ENCODE results near the gene SLC45A3. TPM values are rescaled to one million over a fixed set of nuclear protein-coding genes. Genes with fewer than 3 reads are reported as not detected.

Gene SLC45A3
- total RNA-seq, 8 experiments from 2014 or later = 0.40 to 2.7 (median 2.0) TPM

- peaks cover 26 to 37% of the 10 kb centered on the region in 2 donors for H3K4me1 ChIP-seq (replicated peaks in 1 of 2)
- H3K4me3 ChIP-seq = no peak overlapping the region
- in situ Hi-C loops (cut with MboI; ENCODE audit: low pct_unique_long_range_greater_than_20kb in 2 of 9, low sequenced_read_pairs in 9 of 9, unreplicated experiment in 9 of 9) = no loop called here
- ATAC-seq (replicated peaks in 6 of 8) = no peak
- H3K27ac ChIP-seq = no peak overlapping the region
- WGBS, 10 experiments = 60 to 100% (median 92%) methylated on average over 1 to 6 of the region's 6 CpGs; no CpG with 5 or more reads in 3 of the 10 experiments
Measured at GRCh38 chr1:205692423-205692822, 12.1 kb upstream of the SLC45A3 start.

- 37 to 89% (median 72%) methylated on average over 2 to 8 of the region's 8 CpGs; no CpG with 5 or more reads in 3 of the 10 experiments for WGBS, 10 experiments
- in situ Hi-C loops (cut with MboI; ENCODE audit: low pct_unique_long_range_greater_than_20kb in 2 of 9, low sequenced_read_pairs in 9 of 9, unreplicated experiment in 9 of 9) = no loop called here
- Histone ChIP-seq H3K4me3 (no peak overlapping the region), H3K27ac (no peak overlapping the region), H3K4me1 (replicated peaks in 1 of 2) (peaks cover 32 to 37% of the 10 kb centered on the region in 2 donors)
- ATAC-seq (replicated peaks in 6 of 8) = no peak
Measured at GRCh38 chr1:205690122-205690756, 9.9 kb upstream of the SLC45A3 start.

- Histone ChIP-seq H3K27ac (no peak overlapping the region), H3K4me3 (no peak overlapping the region), H3K4me1 (replicated peaks in 1 of 2) (peaks cover 32 to 37% of the 10 kb centered on the region in 2 donors)
- peak in 4 of 8 experiments; percentile 14 to 35 (median 35) for ATAC-seq (replicated peaks in 6 of 8)
- WGBS, 10 experiments = 13 to 100% (median 29%) methylated on average over 1 to 5 of the region's 5 CpGs; no CpG with 5 or more reads in 4 of the 10 experiments
- in situ Hi-C loops (cut with MboI; ENCODE audit: low pct_unique_long_range_greater_than_20kb in 2 of 9, low sequenced_read_pairs in 9 of 9, unreplicated experiment in 9 of 9) = no loop called here
Measured at GRCh38 chr1:205689479-205689878, 9.2 kb upstream of the SLC45A3 start.

- WGBS, 10 experiments = 40 to 100% (median 69%) methylated on average over 1 to 7 of the region's 7 CpGs
- peak in 3 of 8 experiments; percentile 35 to 70 (median 51) for ATAC-seq (replicated peaks in 6 of 8)
- peaks cover 25 to 26% of the 10 kb centered on the region in 2 donors for H3K4me1 ChIP-seq (replicated peaks in 1 of 2)
- in situ Hi-C loops (cut with MboI; ENCODE audit: low pct_unique_long_range_greater_than_20kb in 2 of 9, low sequenced_read_pairs in 9 of 9, unreplicated experiment in 9 of 9) = no loop called here
- no peak overlapping the region for H3K27ac ChIP-seq
- no peak overlapping the region for H3K4me3 ChIP-seq
Measured at GRCh38 chr1:205688171-205689080, 8.1 kb upstream of the SLC45A3 start.

GRCh38 chr1:205687242-205687641, 6.9 kb upstream of the SLC45A3 start:
- in situ Hi-C loops (cut with MboI; ENCODE audit: low pct_unique_long_range_greater_than_20kb in 2 of 9, low sequenced_read_pairs in 9 of 9, unreplicated experiment in 9 of 9) = no loop called here
- ATAC-seq (replicated peaks in 6 of 8) = no peak
- 20 to 90% (median 52%) methylated on average over 1 to 2 of the region's 2 CpGs; no CpG with 5 or more reads in 3 of the 10 experiments for WGBS, 10 experiments
- H3K27ac ChIP-seq = no peak overlapping the region
- H3K4me1 ChIP-seq (replicated peaks in 1 of 2) = peaks cover 17 to 19% of the 10 kb centered on the region in 2 donors
- H3K4me3 ChIP-seq = no peak overlapping the region

- H3K4me1 ChIP-seq (replicated peaks in 1 of 2) = peaks cover 6 to 8% of the 10 kb centered on the region in 2 donors
- 90 to 100% (median 93%) methylated on average over 1 to 2 of the region's 3 CpGs; no CpG with 5 or more reads in 2 of the 10 experiments for WGBS, 10 experiments
- no peak for ATAC-seq (replicated peaks in 6 of 8)
- no peak overlapping the region for H3K27ac ChIP-seq
- in situ Hi-C loops (cut with MboI; ENCODE audit: low pct_unique_long_range_greater_than_20kb in 2 of 9, low sequenced_read_pairs in 9 of 9, unreplicated experiment in 9 of 9) = no loop called here
- H3K4me3 ChIP-seq = no peak overlapping the region
Measured at GRCh38 chr1:205681364-205681763, 1.1 kb upstream of the SLC45A3 start.

- in situ Hi-C loops (cut with MboI; ENCODE audit: low pct_unique_long_range_greater_than_20kb in 2 of 9, low sequenced_read_pairs in 9 of 9, unreplicated experiment in 9 of 9) = no loop called here
- WGBS, 10 experiments = 50 to 92% (median 67%) methylated on average over 1 to 10 of the region's 10 CpGs; no CpG with 5 or more reads in 1 of the 10 experiments
- peak in 1 of 8 experiments; percentile 8 for ATAC-seq (replicated peaks in 6 of 8)
- no peak overlapping the region for H3K27ac ChIP-seq
- no peak overlapping the region for H3K4me3 ChIP-seq
- peaks cover 6 to 8% of the 10 kb centered on the region in 2 donors for H3K4me1 ChIP-seq (replicated peaks in 1 of 2)
Measured at GRCh38 chr1:205678286-205679111, 1.8 kb downstream of the SLC45A3 start.

- no peak overlapping the region for H3K27ac ChIP-seq
- in situ Hi-C loops (cut with MboI; ENCODE audit: low pct_unique_long_range_greater_than_20kb in 2 of 9, low sequenced_read_pairs in 9 of 9, unreplicated experiment in 9 of 9) = no loop called here
- no peak for ATAC-seq (replicated peaks in 6 of 8)
- H3K4me3 ChIP-seq = no peak overlapping the region
- WGBS, 10 experiments = 47 to 83% (median 67%) methylated on average over 3 to 5 of the region's 5 CpGs; no CpG with 5 or more reads in 1 of the 10 experiments
- peaks cover 7 to 8% of the 10 kb centered on the region in 2 donors for H3K4me1 ChIP-seq (replicated peaks in 1 of 2)
Measured at GRCh38 chr1:205677167-205677566, 3.1 kb downstream of the SLC45A3 start.

- H3K4me3 ChIP-seq = no peak overlapping the region
- no peak for ATAC-seq (replicated peaks in 6 of 8)
- no peak overlapping the region for H3K27ac ChIP-seq
- WGBS, 10 experiments = 29 to 81% (median 65%) methylated on average over 1 to 3 of the region's 3 CpGs; no CpG with 5 or more reads in 4 of the 10 experiments
- in situ Hi-C loops (cut with MboI; ENCODE audit: low pct_unique_long_range_greater_than_20kb in 2 of 9, low sequenced_read_pairs in 9 of 9, unreplicated experiment in 9 of 9) = no loop called here
- peaks cover 8% of the 10 kb centered on the region in 2 donors for H3K4me1 ChIP-seq (replicated peaks in 1 of 2)
Measured at GRCh38 chr1:205676597-205676996, 3.7 kb downstream of the SLC45A3 start.

GRCh38 chr1:205676002-205676401, 4.3 kb downstream of the SLC45A3 start:
- 80 to 100% (median 100%) methylated on average over 1 to 3 of the region's 5 CpGs; no CpG with 5 or more reads in 3 of the 10 experiments for WGBS, 10 experiments
- H3K4me1 ChIP-seq (replicated peaks in 1 of 2) = peaks cover 10 to 12% of the 10 kb centered on the region in 2 donors
- no peak for ATAC-seq (replicated peaks in 6 of 8)
- no peak overlapping the region for H3K4me3 ChIP-seq
- H3K27ac ChIP-seq = no peak overlapping the region
- in situ Hi-C loops (cut with MboI; ENCODE audit: low pct_unique_long_range_greater_than_20kb in 2 of 9, low sequenced_read_pairs in 9 of 9, unreplicated experiment in 9 of 9) = no loop called here

GRCh38 chr1:205675247-205675646, 5.1 kb downstream of the SLC45A3 start:
- 80 to 100% (median 95%) methylated on average over 1 to 4 of the region's 4 CpGs; no CpG with 5 or more reads in 3 of the 10 experiments for WGBS, 10 experiments
- no peak for ATAC-seq (replicated peaks in 6 of 8)
- Histone ChIP-seq H3K4me3 (no peak overlapping the region), H3K4me1 (replicated peaks in 1 of 2) (peaks cover 18 to 19% of the 10 kb centered on the region in 2 donors), H3K27ac (no peak overlapping the region)
- in situ Hi-C loops (cut with MboI; ENCODE audit: low pct_unique_long_range_greater_than_20kb in 2 of 9, low sequenced_read_pairs in 9 of 9, unreplicated experiment in 9 of 9) = no loop called here

GRCh38 chr1:205672970-205673369, 7.3 kb downstream of the SLC45A3 start:
- no peak for ATAC-seq (replicated peaks in 6 of 8)
- H3K4me1 ChIP-seq (replicated peaks in 1 of 2) = peaks cover 26 to 32% of the 10 kb centered on the region in 2 donors
- 20 to 100% (median 87%) methylated on average over 1 to 4 of the region's 4 CpGs; no CpG with 5 or more reads in 3 of the 10 experiments for WGBS, 10 experiments
- H3K27ac ChIP-seq = no peak overlapping the region
- H3K4me3 ChIP-seq = no peak overlapping the region
- in situ Hi-C loops (cut with MboI; ENCODE audit: low pct_unique_long_range_greater_than_20kb in 2 of 9, low sequenced_read_pairs in 9 of 9, unreplicated experiment in 9 of 9) = loop anchor here in 2 of 9 experiments (25.0 kb wide), 2 partner anchors 289 to 314 kb away; no protein-coding TSS in a partner anchor

All from motor neuron (in vitro differentiated cells).